ENCODE data around the gene TRHDE.

TRHDE gene

GRCh38 chr12:72288436-72288835, 16.3 kb downstream of the TRHDE start:
- H3K27me3 ChIP-seq (ENCODE audit: control insufficient read depth, insufficient read depth, low read length): no peaks in the 10 kb centered on the region
- H3K9me3 ChIP-seq (ENCODE audit: control insufficient read depth, insufficient read depth, low read length): no peaks in the 10 kb centered on the region
- no peaks in the 10 kb centered on the region for H3K4me1 ChIP-seq (ENCODE audit: control insufficient read depth, insufficient read depth, low read length)
- WGBS (ENCODE audit: insufficient coverage, insufficient read length): no CpG with 5 or more reads among the region's 3 CpGs
- no peaks in the 10 kb centered on the region for H3K36me3 ChIP-seq (ENCODE audit: control insufficient read depth, insufficient read depth, low read length)
- no peak overlapping the region for H3K4me3 ChIP-seq (ENCODE audit: low read length)
- no peak for DNase-seq (ENCODE audit: low read depth, low spot score)
- H3K27ac ChIP-seq (ENCODE audit: low read length): no peak overlapping the region

DNA sequence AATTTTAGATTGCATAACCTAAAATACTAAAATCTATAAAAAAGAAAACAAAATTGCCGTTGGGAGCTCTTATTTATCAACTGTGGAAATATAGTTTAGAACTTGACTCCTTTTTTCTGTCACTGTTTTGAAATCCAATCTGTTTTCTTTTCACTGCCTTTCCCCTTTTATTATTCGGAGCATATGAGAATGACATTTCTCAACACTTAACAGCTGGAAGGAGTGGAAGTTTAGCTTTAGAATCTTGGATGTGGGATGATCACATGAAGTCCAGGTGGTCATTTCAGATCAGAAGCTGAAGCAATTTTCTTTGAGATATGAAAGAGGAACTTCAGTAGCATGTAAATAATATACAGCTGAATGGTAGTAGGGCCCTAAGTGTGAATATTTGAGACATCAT, 16.7 kb downstream of the TRHDE start:
- no CpG with 5 or more reads among the region's 2 CpGs for WGBS (ENCODE audit: insufficient coverage, insufficient read length)
- Histone ChIP-seq H3K36me3 (ENCODE audit: control insufficient read depth, insufficient read depth, low read length) (no peaks in the 10 kb centered on the region), H3K4me3 (ENCODE audit: low read length) (no peak overlapping the region), H3K27me3 (ENCODE audit: control insufficient read depth, insufficient read depth, low read length) (no peaks in the 10 kb centered on the region), H3K9me3 (ENCODE audit: control insufficient read depth, insufficient read depth, low read length) (no peaks in the 10 kb centered on the region), H3K4me1 (ENCODE audit: control insufficient read depth, insufficient read depth, low read length) (0 out of 2 replicates have a peak, but pooled peaks cover 2% of the 10 kb centered on the region), H3K27ac (ENCODE audit: low read length) (no peak overlapping the region)
- no peak for DNase-seq (ENCODE audit: low read depth, low spot score)

GRCh38 chr12:72289633-72290032, 17.5 kb downstream of the TRHDE start:
- Histone ChIP-seq H3K4me3 (ENCODE audit: low read length) (no peak overlapping the region), H3K27me3 (ENCODE audit: control insufficient read depth, insufficient read depth, low read length) (no peaks in the 10 kb centered on the region), H3K4me1 (ENCODE audit: control insufficient read depth, insufficient read depth, low read length) (0 out of 2 replicates have a peak, but pooled peaks cover 2% of the 10 kb centered on the region), H3K9me3 (ENCODE audit: control insufficient read depth, insufficient read depth, low read length) (no peaks in the 10 kb centered on the region), H3K36me3 (ENCODE audit: control insufficient read depth, insufficient read depth, low read length) (no peaks in the 10 kb centered on the region), H3K27ac (ENCODE audit: low read length) (no peak overlapping the region)
- WGBS (ENCODE audit: insufficient coverage, insufficient read length): no CpG with 5 or more reads among the region's 2 CpGs
- no peak for DNase-seq (ENCODE audit: low read depth, low spot score)

GRCh38 chr12:72291175-72291574, 19.0 kb downstream of the TRHDE start:
- WGBS (ENCODE audit: insufficient coverage, insufficient read length): no CpG with 5 or more reads among the region's 5 CpGs
- H3K36me3 ChIP-seq (ENCODE audit: control insufficient read depth, insufficient read depth, low read length): no peaks in the 10 kb centered on the region
- H3K4me1 ChIP-seq (ENCODE audit: control insufficient read depth, insufficient read depth, low read length): 0 out of 2 replicates have a peak, but pooled peaks cover 2% of the 10 kb centered on the region
- DNase-seq (ENCODE audit: low read depth, low spot score): no peak
- H3K4me3 ChIP-seq (ENCODE audit: low read length): no peak overlapping the region
- no peaks in the 10 kb centered on the region for H3K27me3 ChIP-seq (ENCODE audit: control insufficient read depth, insufficient read depth, low read length)
- H3K27ac ChIP-seq (ENCODE audit: low read length): no peak overlapping the region
- H3K9me3 ChIP-seq (ENCODE audit: control insufficient read depth, insufficient read depth, low read length): no peaks in the 10 kb centered on the region

DNA sequence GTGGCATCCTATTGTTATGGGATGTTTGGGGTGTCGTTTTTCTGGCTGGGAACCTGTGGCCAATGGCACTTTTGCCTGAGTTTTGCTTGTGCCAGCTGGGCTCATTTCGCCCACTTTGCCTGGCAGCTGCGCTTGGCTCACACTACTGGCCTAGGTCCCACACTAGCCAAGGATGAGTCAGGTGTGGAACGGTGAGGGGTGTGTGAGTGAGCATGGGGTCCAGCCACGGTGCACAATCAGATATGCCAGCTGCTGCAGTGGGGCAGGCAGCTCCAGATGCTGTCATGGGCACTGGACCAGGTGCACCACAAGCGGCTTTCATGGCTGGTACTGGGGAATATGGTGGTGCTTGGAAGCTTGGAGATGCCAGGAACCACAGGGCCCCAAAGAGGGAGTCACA, 21.5 kb downstream of the TRHDE start:
- Histone ChIP-seq H3K4me3 (ENCODE audit: low read length) (no peak overlapping the region), H3K9me3 (ENCODE audit: control insufficient read depth, insufficient read depth, low read length) (no peaks in the 10 kb centered on the region), H3K27me3 (ENCODE audit: control insufficient read depth, insufficient read depth, low read length) (no peaks in the 10 kb centered on the region), H3K36me3 (ENCODE audit: control insufficient read depth, insufficient read depth, low read length) (no peaks in the 10 kb centered on the region), H3K4me1 (ENCODE audit: control insufficient read depth, insufficient read depth, low read length) (0 out of 2 replicates have a peak, but pooled peaks cover 2% of the 10 kb centered on the region), H3K27ac (ENCODE audit: low read length) (no peak overlapping the region)
- DNase-seq (ENCODE audit: low read depth, low spot score): no peak
- no CpG with 5 or more reads among the region's 6 CpGs for WGBS (ENCODE audit: insufficient coverage, insufficient read length)

DNA sequence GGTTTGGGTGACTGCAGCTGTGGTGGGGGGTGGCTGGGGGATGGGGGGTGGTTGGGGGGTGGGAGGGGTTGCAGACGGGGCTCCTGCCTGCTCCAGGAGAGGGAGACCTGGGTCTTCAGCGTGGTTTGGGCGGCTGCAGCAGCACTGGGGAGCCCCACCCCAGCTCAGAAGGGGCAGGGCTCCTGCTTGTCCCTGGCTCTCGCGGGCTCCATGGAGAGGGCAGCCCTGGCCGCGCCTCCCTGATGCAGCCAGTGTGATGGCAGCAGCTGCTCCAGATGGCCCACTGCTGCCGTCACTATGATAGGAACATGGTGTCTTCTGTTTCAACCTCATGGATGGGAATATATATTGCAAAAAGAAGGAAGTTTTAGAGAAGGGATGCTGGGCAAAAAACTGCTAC, 22.9 kb downstream of the TRHDE start:
- no CpG with 5 or more reads among the region's 8 CpGs for WGBS (ENCODE audit: insufficient coverage, insufficient read length)
- Histone ChIP-seq H3K9me3 (ENCODE audit: control insufficient read depth, insufficient read depth, low read length) (no peaks in the 10 kb centered on the region), H3K4me1 (ENCODE audit: control insufficient read depth, insufficient read depth, low read length) (0 out of 2 replicates have a peak, but pooled peaks cover 2% of the 10 kb centered on the region), H3K36me3 (ENCODE audit: control insufficient read depth, insufficient read depth, low read length) (no peaks in the 10 kb centered on the region), H3K27me3 (ENCODE audit: control insufficient read depth, insufficient read depth, low read length) (no peaks in the 10 kb centered on the region), H3K27ac (ENCODE audit: low read length) (no peak overlapping the region), H3K4me3 (ENCODE audit: low read length) (no peak overlapping the region)
- no peak for DNase-seq (ENCODE audit: low read depth, low spot score)

- H3K36me3 ChIP-seq (ENCODE audit: control insufficient read depth, insufficient read depth, low read length): no peaks in the 10 kb centered on the region
- H3K9me3 ChIP-seq (ENCODE audit: control insufficient read depth, insufficient read depth, low read length): no peaks in the 10 kb centered on the region
- no peak overlapping the region for H3K4me3 ChIP-seq (ENCODE audit: low read length)
- H3K27me3 ChIP-seq (ENCODE audit: control insufficient read depth, insufficient read depth, low read length): no peaks in the 10 kb centered on the region
- no peak for DNase-seq (ENCODE audit: low read depth, low spot score)
- H3K27ac ChIP-seq (ENCODE audit: low read length): no peak overlapping the region
- H3K4me1 ChIP-seq (ENCODE audit: control insufficient read depth, insufficient read depth, low read length): 0 out of 2 replicates have a peak, but pooled peaks cover 2% of the 10 kb centered on the region
- no CpG with 5 or more reads among the region's 2 CpGs for WGBS (ENCODE audit: insufficient coverage, insufficient read length)
These were observed 23.6 kb downstream of the TRHDE start for GRCh38 chr12:72295744-72296143.

DNA sequence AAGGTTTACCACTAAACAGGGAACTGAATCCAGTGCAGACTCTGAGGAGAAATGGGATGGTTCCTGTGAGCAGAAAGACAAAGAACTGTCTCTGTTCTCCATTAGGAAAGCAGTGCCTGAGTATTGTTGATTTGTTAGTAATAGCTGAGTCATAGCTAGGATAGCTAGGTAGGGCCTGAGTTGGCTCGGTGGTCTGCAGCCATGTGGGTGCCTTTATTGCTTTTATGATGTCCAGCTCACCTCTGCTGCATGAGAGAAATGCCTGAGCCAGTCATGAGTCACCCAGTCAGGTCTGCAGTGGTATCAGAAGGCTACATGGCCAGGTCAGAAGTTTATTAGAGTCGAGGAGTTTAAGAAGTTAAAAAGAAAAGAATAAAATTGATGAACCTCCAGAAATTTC, 24.2 kb downstream of the TRHDE start:
- no peak overlapping the region for H3K4me3 ChIP-seq (ENCODE audit: low read length)

GRCh38 chr12:72297666-72298065, 25.5 kb downstream of the TRHDE start:
- H3K4me3 ChIP-seq (ENCODE audit: low read length): no peak overlapping the region
- peaks cover 2% of the 10 kb centered on the region; the same call in 1 of the 2 replicates for H3K4me1 ChIP-seq (ENCODE audit: control insufficient read depth, insufficient read depth, low read length)
- no CpG with 5 or more reads among the region's 3 CpGs for WGBS (ENCODE audit: insufficient coverage, insufficient read length)
- no peak overlapping the region for H3K27ac ChIP-seq (ENCODE audit: low read length)
- no peaks in the 10 kb centered on the region for H3K36me3 ChIP-seq (ENCODE audit: control insufficient read depth, insufficient read depth, low read length)
- no peaks in the 10 kb centered on the region for H3K27me3 ChIP-seq (ENCODE audit: control insufficient read depth, insufficient read depth, low read length)
- DNase-seq (ENCODE audit: low read depth, low spot score): no peak
- no peaks in the 10 kb centered on the region for H3K9me3 ChIP-seq (ENCODE audit: control insufficient read depth, insufficient read depth, low read length)

More for the DNA sequence above, 24.2 kb downstream of the TRHDE start:
- Histone ChIP-seq H3K4me1 (ENCODE audit: control insufficient read depth, insufficient read depth, low read length) (0 out of 2 replicates have a peak, but pooled peaks cover 2% of the 10 kb centered on the region), H3K27me3 (ENCODE audit: control insufficient read depth, insufficient read depth, low read length) (no peaks in the 10 kb centered on the region), H3K27ac (ENCODE audit: low read length) (no peak overlapping the region), H3K36me3 (ENCODE audit: control insufficient read depth, insufficient read depth, low read length) (no peaks in the 10 kb centered on the region), H3K9me3 (ENCODE audit: control insufficient read depth, insufficient read depth, low read length) (no peaks in the 10 kb centered on the region)
- WGBS (ENCODE audit: insufficient coverage, insufficient read length): no CpG with 5 or more reads among the region's 2 CpGs
- no peak for DNase-seq (ENCODE audit: low read depth, low spot score)

- Histone ChIP-seq H3K27ac (ENCODE audit: low read length) (no peak overlapping the region), H3K27me3 (ENCODE audit: control insufficient read depth, insufficient read depth, low read length) (no peaks in the 10 kb centered on the region), H3K9me3 (ENCODE audit: control insufficient read depth, insufficient read depth, low read length) (no peaks in the 10 kb centered on the region), H3K4me3 (ENCODE audit: low read length) (no peak overlapping the region), H3K4me1 (ENCODE audit: control insufficient read depth, insufficient read depth, low read length) (no peaks in the 10 kb centered on the region; the same call in 1 of the 2 replicates), H3K36me3 (ENCODE audit: control insufficient read depth, insufficient read depth, low read length) (no peaks in the 10 kb centered on the region)
- DNase-seq (ENCODE audit: low read depth, low spot score): no peak
- WGBS (ENCODE audit: insufficient coverage, insufficient read length): no CpG with 5 or more reads among the region's 3 CpGs
These were observed 28.6 kb downstream of the TRHDE start for GRCh38 chr12:72300728-72301127.

DNA sequence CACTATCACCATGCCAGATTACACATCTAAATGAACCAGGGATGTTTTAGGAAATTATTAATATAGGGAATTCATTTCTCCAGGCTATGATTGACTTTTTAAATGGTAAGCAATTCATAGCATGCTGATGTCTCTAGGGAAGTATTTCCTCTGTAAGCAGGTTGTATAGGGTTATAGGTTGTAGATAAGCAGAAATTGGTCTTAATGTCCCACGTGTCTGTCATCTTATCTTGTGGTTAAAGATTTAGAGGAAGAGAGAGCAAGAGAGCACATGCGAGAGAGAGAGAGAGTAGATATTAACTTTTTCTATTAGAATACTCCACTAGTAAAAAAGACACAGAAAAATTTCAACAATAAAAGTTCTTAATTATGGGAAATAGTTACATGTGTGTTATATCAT, 32.6 kb downstream of the TRHDE start:
- Histone ChIP-seq H3K9me3 (ENCODE audit: control insufficient read depth, insufficient read depth, low read length) (no peaks in the 10 kb centered on the region), H3K4me1 (ENCODE audit: control insufficient read depth, insufficient read depth, low read length) (no peaks in the 10 kb centered on the region; the same call in 1 of the 2 replicates), H3K36me3 (ENCODE audit: control insufficient read depth, insufficient read depth, low read length) (no peaks in the 10 kb centered on the region), H3K4me3 (ENCODE audit: low read length) (no peak overlapping the region), H3K27ac (ENCODE audit: low read length) (no peak overlapping the region), H3K27me3 (ENCODE audit: control insufficient read depth, insufficient read depth, low read length) (no peaks in the 10 kb centered on the region; the same call in 1 of the 2 replicates)
- DNase-seq (ENCODE audit: low read depth, low spot score): no peak
- no CpG with 5 or more reads among the region's 2 CpGs for WGBS (ENCODE audit: insufficient coverage, insufficient read length)

Measured in iPS DF 6.9 (cell line).